Activated CD8-positive, alpha-beta memory T cell treated with anti-CD3 and anti-CD28 coated beads, Interleukin-2, amount 50 U/mL, for 24 hours (primary cell): ENCODE data around the gene DNALI1.

Experiments used
- DNase-seq: peaks from one replicate; pipeline ENCODE4 v3.0.0-alpha.2; 2020; ENCODE audit errors: extremely low read depth

The DNALI1 gene

GRCh38 chr1:37601441-37601840, 44.7 kb downstream of the DNALI1 start:
- DNase-seq, result no peak

- no peak for DNase-seq
Observed at GRCh38 chr1:37602750-37603694, 46.3 kb downstream of the DNALI1 start.

GRCh38 chr1:37605061-37605650, 48.4 kb downstream of the DNALI1 start:
- no peak for DNase-seq

DNA sequence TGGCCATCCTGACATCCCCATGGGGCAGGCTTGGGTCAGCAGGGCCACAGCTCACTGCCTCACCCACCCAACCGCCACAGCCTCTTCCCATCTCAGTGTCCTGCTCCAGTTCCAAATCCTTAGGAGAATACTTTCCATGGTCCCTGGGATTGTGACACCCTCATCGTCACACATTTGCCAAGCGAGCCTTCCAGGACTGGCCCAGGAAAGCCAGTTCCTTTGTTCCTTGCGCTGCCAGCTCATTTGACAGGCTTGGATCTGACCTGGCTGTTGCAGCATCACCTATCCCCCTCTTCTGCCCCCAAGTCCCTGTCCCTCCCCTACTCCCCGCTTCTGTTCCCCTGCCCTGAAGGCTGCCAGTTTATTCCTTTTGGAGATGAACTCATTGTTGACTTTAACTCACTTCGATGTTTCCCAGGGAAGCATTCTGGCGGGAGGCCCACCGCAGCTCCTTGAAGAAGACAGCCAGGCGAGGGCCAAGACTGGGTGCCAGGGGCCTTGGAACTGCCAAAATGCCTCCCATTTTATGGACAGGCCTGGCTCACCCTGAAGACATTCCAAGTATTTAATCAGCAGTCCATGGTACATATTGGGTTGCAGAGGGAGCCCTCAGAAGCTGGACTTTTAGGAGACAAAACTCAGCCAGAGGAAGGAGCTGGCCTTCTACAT, 49.2 kb downstream of the DNALI1 start:
- DNase-seq, result no peak

GRCh38 chr1:37606481-37607263, 49.9 kb downstream of the DNALI1 start:
- no peak for DNase-seq

DNA sequence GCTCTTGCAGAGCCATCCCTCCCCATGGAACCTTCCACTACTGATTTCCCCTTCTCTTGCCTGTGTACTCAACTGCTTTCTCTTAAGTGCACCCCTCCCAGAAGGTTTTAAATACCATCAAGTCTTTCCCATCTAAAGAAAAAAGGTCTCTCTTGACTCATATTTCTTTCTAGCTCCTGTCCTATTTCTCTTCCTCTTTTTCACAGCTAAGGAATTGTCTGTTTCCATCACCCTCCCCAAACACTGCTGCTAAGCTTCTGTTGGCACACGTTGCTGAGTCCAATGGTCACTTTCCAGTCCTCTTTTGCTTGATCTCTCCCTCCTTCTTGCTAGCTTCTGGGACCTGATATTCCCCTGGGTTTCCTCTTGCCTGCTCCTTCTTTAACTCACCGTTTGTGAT, 52.3 kb downstream of the DNALI1 start:
- DNase-seq, result no peak

- DNase-seq, result no peak
Observed at GRCh38 chr1:37609994-37610393, 53.3 kb downstream of the DNALI1 start.

- no peak for DNase-seq
Observed at GRCh38 chr1:37612186-37612585, 55.4 kb downstream of the DNALI1 start.

DNA sequence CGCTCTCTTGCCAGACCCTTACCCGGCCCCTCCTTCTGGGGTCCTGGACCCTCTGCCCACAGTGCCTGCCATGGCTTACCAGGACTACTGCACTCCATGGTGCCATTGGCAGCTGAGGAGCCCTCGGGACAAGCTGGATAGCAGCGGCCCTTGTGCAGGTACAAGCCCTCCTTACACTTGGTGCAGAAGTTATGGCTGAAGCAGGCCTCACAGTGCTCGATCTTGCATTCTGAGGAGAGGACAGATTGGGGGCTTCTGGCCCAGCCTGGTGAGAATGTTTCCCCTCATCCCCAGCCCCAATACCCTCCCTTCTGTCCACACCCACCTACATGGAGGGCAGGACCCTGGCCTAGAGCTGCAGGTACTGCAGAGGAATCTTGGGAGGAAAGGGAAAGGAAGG, 57.4 kb downstream of the DNALI1 start:
- no peak for DNase-seq

GRCh38 chr1:37616330-37616729, 59.6 kb downstream of the DNALI1 start:
- DNase-seq, result no peak
